Nephron progenitor cell (in vitro differentiated cells): Measurements from ENCODE around the gene C16orf96.
A peak's percentile ranks its signal among the peaks of the same experiment; 100 is the strongest.

Experiments used
- DNase-seq: peaks from one replicate; pipeline ENCODE4 v3.0.0; 2021
- H3K27ac Mint-ChIP-seq: 2 replicates; pipeline ENCODE4 v1.8.0; 2021; ENCODE audit warnings: mild to moderate bottlenecking, moderate library complexity, mixed read lengths
- H3K27me3 Mint-ChIP-seq: 2 replicates; pipeline ENCODE4 v1.8.0; 2021; ENCODE audit warnings: mild to moderate bottlenecking, low read depth, mixed read lengths; ENCODE audit not compliant: poor library complexity
- H3K36me3 Mint-ChIP-seq: 2 replicates; pipeline ENCODE4 v1.8.0; 2021; ENCODE audit warnings: low read depth, mixed read lengths
- H3K4me1 Mint-ChIP-seq: 2 replicates; pipeline ENCODE4 v1.8.0; 2021; ENCODE audit warnings: mixed read lengths
- H3K4me3 Mint-ChIP-seq: 2 replicates; pipeline ENCODE4 v1.8.0; 2021; ENCODE audit warnings: mild to moderate bottlenecking, moderate library complexity, mixed read lengths
- H3K9me3 Mint-ChIP-seq: 2 replicates; pipeline ENCODE4 v1.8.0; 2021; ENCODE audit warnings: mild to moderate bottlenecking, moderate library complexity, mixed read lengths
- CTCF ChIP-seq: fragments of 200-600 bp; sonication (generic); IDR thresholded peaks from 2 replicates; pipeline ENCODE4 v1.5.0; 2021; ENCODE audit warnings: antibody characterized with exemption

The C16orf96 gene

GRCh38 chr16:4535627-4536108, 20.5 kb upstream of the C16orf96 start:
- H3K27ac Mint-ChIP-seq = no peak overlapping the region
- DNase-seq = no peak
- peaks cover 54% of the 10 kb centered on the region for H3K36me3 Mint-ChIP-seq
- H3K27me3 Mint-ChIP-seq = peaks cover 20% of the 10 kb centered on the region
- TF ChIP-seq CTCF = no peak
- H3K9me3 Mint-ChIP-seq = peaks cover 30% of the 10 kb centered on the region
- peak overlapping the region; percentile 7 for H3K4me3 Mint-ChIP-seq
- H3K4me1 Mint-ChIP-seq = peaks cover 49% of the 10 kb centered on the region

GRCh38 chr16:4536391-4537106, 19.6 kb upstream of the C16orf96 start:
- peaks cover 39% of the 10 kb centered on the region for H3K9me3 Mint-ChIP-seq
- no peak overlapping the region for H3K27ac Mint-ChIP-seq
- H3K4me1 Mint-ChIP-seq = peaks cover 46% of the 10 kb centered on the region
- H3K27me3 Mint-ChIP-seq = peaks cover 24% of the 10 kb centered on the region
- no peak for TF ChIP-seq CTCF
- H3K36me3 Mint-ChIP-seq = peaks cover 56% of the 10 kb centered on the region
- H3K4me3 Mint-ChIP-seq = peak overlapping the region; percentile 82
- DNase-seq = no peak

GRCh38 chr16:4537376-4538343, 18.5 kb upstream of the C16orf96 start:
- no peak for TF ChIP-seq CTCF
- H3K4me3 Mint-ChIP-seq = peak overlapping the region; percentile 82
- peaks cover 47% of the 10 kb centered on the region for H3K36me3 Mint-ChIP-seq

GRCh38 chr16:4538350-4539235, 17.5 kb upstream of the C16orf96 start, which contains the start of gene CDIP1:
CDIP1 (minus strand) TSS chr16:4538773; CDS start chr16:4514130, 24,643 bp downstream.
- H3K27ac Mint-ChIP-seq = no peak within 1 kb of the TSS
- peaks cover 24% of the 10 kb centered on the region for H3K27me3 Mint-ChIP-seq
- H3K9me3 Mint-ChIP-seq = peaks cover 35% of the 10 kb centered on the region
- H3K4me3 Mint-ChIP-seq = peak within 1 kb of the TSS; percentile 82
- TF ChIP-seq CTCF = no peak
- peaks cover 37% of the 10 kb centered on the region for H3K36me3 Mint-ChIP-seq
- DNase-seq = peak; percentile 89
- H3K4me1 Mint-ChIP-seq = peaks cover 32% of the 10 kb centered on the region

More at GRCh38 chr16:4537376-4538343, 18.5 kb upstream of the C16orf96 start:
- Mint-ChIP-seq H3K27ac (peak overlapping the region; percentile 44), H3K27me3 (peaks cover 24% of the 10 kb centered on the region), H3K4me1 (peaks cover 35% of the 10 kb centered on the region), H3K9me3 (peaks cover 35% of the 10 kb centered on the region)
- peak; percentile 52 for DNase-seq

- Mint-ChIP-seq H3K27me3 (peaks cover 24% of the 10 kb centered on the region), H3K27ac (peak overlapping the region; percentile 16)
Measured at GRCh38 chr16:4539716-4540284, 16.3 kb upstream of the C16orf96 start.

More at GRCh38 chr16:4539716-4540284, 16.3 kb upstream of the C16orf96 start:
- H3K4me3 Mint-ChIP-seq = peak overlapping the region; percentile 39
- peaks cover 35% of the 10 kb centered on the region for H3K9me3 Mint-ChIP-seq
- H3K36me3 Mint-ChIP-seq = peaks cover 29% of the 10 kb centered on the region
- H3K4me1 Mint-ChIP-seq = peaks cover 25% of the 10 kb centered on the region
- no peak for DNase-seq
- TF ChIP-seq CTCF = no peak
